T-helper 2 cell treated with Interferon-gamma antibody and Interleukin-4, amounts not matched to agents 100 ng/mL and 5 ng/mL, for 36 hours (primary cell): ENCODE data around the gene CRY1. TPM values are rescaled to one million over a fixed set of nuclear protein-coding genes. Genes with fewer than 3 reads are reported as not detected.
"Not testable (repeated sequence)": the region's sequence is repeated elsewhere in the genome, so short reads cannot be mapped to it uniquely, and the experiment has no call there.

Experiments
- intact Hi-C: fragments of 100-400 bp; cut with micrococcal nuclease; formaldehyde crosslinking; loops from one replicate; pipeline ENCODE4 v1.15.1; 2023
- total RNA-seq: library from RNA; stranded (reverse); gene quantifications from 2 replicates; pipeline ENCODE4 v1.2.3, GENCODE V29; 2022

Gene CRY1
- total RNA-seq, 1 donor from 2014 or later: 14.7 TPM

DNA sequence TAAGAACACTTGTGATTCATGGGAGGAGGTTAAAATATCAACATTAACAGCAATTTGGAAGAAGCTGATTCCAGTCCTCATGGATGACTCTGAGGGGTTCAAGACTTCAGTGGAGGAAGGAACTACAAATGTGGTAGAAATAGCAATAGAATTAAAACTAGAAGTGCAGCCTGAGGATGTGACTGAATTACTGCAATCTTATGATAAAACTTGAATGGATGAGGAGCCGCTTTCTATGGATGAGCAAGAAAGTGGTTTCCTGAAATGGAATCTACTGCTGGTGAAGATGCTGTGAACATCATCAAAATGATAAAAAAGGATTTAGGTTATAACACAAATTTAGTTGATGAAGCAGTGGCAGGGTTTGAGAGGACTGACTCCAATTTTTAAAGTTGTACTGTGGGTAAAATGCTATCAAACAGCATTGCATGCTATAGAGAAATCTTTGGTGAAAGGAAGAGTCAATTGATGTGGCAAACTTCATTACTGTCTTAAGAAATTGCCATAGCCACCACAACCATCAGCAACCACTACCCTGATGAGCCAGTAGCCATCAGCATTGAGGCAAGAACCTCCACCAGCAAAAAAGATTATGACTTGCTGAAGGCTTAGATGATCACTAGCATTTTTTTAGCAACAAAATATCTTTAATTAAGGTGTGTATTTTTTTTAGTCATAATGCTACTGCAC is 80.5 kb downstream of the CRY1 start:
- intact Hi-C loops: no loop called here

GRCh38 chr12:107011519-107011918 is 81.8 kb downstream of the CRY1 start:
- intact Hi-C loops: no loop called here

GRCh38 chr12:107007411-107007810 is 85.9 kb downstream of the CRY1 start:
- intact Hi-C loops: no loop called here

GRCh38 chr12:107002665-107003064 is 90.7 kb downstream of the CRY1 start:
- intact Hi-C loops: not testable (repeated sequence)

- intact Hi-C loops: no loop called here
Measured at GRCh38 chr12:106999446-106999845, 93.9 kb downstream of the CRY1 start.

GRCh38 chr12:106997916-106998315 is 95.4 kb downstream of the CRY1 start:
- intact Hi-C loops: no loop called here

- intact Hi-C loops: not testable (repeated sequence)
Measured at GRCh38 chr12:106996102-106996501, 97.2 kb downstream of the CRY1 start.

DNA sequence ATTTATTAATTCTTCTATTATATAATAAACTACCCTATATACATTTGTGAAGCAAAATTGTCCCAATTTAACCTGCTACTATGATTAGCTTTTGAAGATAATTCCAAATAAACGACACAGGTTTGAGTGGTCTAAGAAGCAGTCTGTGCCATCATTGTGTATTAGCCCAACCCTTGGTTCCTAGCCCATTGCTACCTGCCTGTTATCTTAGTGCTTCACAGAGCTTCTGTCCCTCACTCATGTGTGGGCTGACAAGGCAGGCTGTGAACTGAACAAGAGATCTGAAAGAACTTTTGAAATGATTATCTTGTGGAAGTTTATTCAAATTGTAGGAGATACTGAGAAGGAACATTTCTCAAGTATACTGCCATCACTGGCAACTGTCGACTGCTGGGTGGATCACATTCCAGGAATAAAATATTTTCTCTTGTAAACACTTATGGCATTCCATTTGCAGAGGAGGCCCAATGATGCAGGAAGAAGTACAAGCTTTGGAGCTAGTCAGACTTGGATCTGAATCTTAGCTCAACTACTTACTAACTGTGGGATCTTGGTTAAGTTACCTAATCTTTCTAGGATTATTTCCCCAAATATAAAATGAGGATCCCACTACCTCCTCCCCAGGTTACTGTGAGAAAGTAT is 98.6 kb downstream of the CRY1 start:
- intact Hi-C loops: no loop called here

GRCh38 chr12:106987846-106988245 is 105.5 kb downstream of the CRY1 start:
- intact Hi-C loops: loop anchor here (1.0 to 2.0 kb wide), 3 partner anchors 32 to 214 kb away; partner anchors contain the start of genes CRY1 and RIC8B

DNA sequence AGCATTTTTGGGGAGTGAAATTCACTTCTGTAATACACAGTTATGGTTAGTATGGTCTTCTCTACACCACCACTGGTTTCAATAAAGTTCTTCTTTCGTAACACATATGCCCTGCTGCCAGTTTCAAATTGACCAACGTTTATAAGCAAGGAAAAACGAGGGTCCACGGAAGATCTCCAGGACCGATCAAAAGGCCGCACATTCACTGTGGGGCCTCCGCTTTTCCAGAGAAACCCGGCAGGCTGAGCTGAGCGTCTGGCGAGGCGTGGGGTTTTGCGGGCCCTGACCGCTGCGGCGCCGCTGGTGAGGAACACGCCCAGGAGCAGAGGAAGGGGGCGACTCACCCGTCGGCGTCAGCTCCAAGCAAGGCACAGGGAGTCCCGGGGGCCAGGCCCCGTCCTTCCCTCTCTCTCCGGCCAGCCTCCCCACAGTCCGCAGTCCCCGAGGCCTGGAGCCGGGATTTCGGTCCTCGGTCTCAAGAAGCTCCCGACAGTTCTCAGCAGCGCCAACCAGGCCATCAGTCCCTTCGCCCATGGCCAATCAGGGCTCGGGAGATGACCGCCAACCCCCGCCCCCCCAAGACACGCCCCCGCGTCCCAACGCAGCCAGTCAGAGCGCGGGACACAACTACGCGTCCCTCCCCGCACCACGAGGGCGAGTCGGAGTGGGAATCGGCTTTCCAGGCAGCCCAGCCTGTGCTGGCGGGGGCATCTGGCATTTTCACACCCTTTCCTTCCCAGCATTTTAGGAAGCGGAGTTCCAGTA is 106.5 kb downstream of the CRY1 start, which contains the start of gene MTERF2:
MTERF2 (minus strand) TSS at position 522 of the 765 bp plus-strand sequence. CDS start 8,432 bp downstream, outside the sequence.
- intact Hi-C loops: loop anchor here (1.0 to 2.0 kb wide), 3 partner anchors 31 to 213 kb away; partner anchors contain the start of genes CRY1 and RIC8B

DNA sequence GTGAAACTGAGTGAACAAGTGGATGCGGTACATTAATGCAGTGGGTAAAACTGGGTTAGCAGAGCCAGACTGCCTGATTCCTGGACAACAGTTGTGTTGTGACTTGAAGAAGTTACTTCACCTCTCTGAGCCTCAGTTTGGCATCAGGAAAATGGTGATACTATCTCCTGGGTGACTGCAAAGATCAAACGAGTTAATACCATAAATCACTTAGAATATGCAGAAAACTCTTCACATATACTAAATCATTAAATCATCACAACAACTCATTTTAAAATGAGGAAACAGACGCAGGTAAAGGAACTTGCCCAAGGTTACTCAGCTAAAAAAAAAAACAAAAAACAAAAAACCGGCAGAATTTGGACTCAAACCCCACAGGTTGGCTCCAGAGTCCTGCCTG is 107.2 kb downstream of the CRY1 start:
- intact Hi-C loops: loop anchor here (2.0 kb wide), 1 partner anchor 107 kb away; the partner anchor contains the start of gene CRY1

DNA sequence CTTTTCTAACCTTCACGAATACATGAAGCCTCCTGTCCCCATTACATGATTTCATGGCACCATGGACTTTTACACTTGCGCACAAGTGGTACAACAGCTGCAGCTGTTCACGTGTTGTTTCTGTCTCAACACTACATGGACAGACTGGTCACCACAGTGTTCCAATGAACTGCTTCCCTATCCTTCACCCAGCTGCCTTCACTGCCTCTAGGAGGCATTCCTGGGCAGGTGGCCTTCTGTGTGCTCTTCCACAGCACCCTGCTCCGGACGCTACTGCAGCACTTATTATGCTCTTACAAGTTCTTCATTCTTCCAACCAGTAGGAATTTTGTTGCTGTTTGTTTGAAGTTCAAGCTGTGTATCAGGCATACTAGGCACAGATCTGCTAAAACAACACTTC is 107.9 kb downstream of the CRY1 start:
- intact Hi-C loops: no loop called here

GRCh38 chr12:106984588-106985137 is 108.7 kb downstream of the CRY1 start:
- intact Hi-C loops: no loop called here

GRCh38 chr12:106982229-106982628 is 111.1 kb downstream of the CRY1 start:
- intact Hi-C loops: no loop called here

DNA sequence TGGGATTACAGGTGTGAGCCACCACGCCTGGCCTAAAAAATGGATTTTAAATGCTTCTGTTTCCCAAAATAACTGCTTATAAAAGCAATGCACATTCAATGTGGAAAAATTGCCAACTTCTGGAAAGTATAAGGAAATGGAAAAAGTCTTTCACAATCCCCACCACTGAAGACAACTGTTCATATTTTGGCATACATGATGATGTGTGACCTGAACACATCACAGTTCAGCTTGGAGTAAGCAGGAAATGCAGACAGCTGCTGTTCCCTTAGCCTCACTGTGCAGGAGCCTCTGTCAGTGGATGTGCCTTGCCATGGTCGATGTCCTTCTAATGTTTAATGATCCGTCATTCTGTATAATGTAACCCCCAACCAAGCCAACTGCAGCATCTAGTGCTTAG is 111.6 kb downstream of the CRY1 start:
- intact Hi-C loops: no loop called here

- intact Hi-C loops: no loop called here
Measured at GRCh38 chr12:106980944-106981343, 112.4 kb downstream of the CRY1 start.

DNA sequence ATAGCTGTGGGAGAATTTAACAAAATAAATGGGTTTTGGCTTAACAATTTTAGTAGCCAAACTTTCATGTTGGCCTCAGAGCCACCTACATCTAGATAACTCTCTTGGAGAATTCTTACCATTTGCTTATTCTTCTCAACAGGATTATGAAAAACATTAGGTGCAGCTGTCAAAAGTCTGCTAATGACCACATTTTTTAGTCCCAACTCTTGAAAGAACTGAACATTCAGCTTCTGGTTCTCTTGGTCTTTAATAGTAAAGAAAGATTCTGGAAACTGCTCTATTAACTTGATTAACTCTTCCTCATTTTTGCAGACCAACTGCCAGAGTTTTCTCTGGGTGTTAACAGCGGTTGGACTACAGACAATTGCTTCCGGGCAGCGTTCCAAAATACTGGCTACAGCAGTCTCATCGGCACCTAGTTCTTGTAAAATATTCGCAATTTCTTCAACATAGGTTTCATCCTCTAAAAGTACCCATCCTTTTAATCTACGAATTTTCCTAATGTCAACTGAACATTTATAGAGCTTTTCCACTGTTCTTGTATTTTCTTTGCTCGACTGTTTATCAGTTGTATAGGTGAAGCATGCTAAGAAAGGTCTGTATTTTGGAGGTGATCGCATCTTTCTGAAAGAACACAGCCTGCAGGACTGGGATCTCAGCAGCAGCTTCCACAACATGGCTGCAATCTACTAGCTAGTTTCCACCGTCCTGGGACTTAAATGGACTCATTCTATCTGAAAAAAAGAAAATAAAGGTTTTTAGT is 115.1 kb downstream of the CRY1 start:
- intact Hi-C loops: no loop called here

GRCh38 chr12:106976668-106977067 is 116.7 kb downstream of the CRY1 start:
- intact Hi-C loops: no loop called here

DNA sequence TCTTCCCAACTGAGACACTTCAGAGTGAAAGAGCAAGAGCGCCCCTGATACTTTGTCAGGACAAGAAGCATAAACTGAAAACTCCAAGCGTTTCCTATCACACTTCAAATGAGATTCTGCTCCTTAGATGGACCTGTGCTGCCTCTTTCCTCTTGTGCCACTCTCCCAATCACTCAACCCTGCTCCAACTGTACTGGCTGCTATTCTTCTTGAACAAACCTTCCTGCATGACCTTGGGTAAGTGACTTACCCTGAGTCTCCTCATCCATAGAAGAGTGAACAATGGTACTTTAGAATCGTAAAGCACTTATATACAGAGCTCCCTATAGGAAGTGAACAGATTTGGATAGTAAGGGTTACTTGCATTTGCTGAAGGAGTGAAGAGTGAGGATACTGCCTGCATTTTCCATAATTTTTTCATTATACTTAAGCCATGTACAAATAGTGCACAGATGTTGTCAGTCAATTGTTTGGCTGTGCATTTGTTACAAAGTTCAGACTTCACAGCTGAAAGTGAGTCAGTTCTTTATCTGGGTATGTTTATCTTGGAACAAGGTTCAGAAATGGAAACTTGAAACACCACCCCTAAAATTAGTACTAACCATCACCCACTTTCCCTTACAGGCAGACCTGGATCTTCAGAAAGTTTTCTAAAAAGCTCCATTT is 117.2 kb downstream of the CRY1 start:
- intact Hi-C loops: no loop called here

DNA sequence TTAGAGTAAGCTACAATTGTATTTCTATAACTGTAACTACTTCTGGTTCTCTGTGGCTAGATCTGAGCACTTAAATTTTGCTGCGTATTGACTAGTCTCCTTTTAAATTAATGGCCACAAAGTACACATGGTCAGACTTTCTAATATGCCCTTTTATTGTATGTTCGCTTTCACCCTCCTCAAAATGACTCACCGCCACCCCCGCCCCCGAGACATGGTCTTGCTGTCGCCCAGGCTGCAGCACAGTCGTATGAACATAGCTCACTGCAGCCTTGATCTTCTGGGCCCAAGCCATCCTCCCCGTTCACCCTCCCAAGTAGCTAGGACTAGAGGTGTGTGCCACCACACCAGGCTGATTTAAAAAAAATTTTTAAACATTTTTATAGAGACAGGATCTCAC is 118.3 kb downstream of the CRY1 start:
- intact Hi-C loops: no loop called here
